ENCODE results near the gene CDC73. TPM values are rescaled to one million over a fixed set of nuclear protein-coding genes. Genes with fewer than 3 reads are reported as not detected.

CDC73 gene
- total RNA-seq, 1 experiment from 2014 or later, result 62.5 TPM

- no peak for DNase-seq
- H3K23ac ChIP-seq (ENCODE audit: insufficient read length, low read depth, low read length), result no peak overlapping the region
- peaks cover 10% of the 10 kb centered on the region for H3K23me2 ChIP-seq (ENCODE audit: insufficient read length, low read depth, low read length, poor library complexity, severe bottlenecking)
- Mint-ChIP-seq H3K27ac (peak overlapping the region; percentile 61 to 95 (median 86); a peak in 3 of 7 replicates), H3K36me3 (ENCODE audit: insufficient read depth in 1 of 3, low read depth in 3 of 3) (no peaks in the 10 kb centered on the region), H3K27me3 (ENCODE audit: low read depth) (peaks cover 13% of the 10 kb centered on the region), H3K4me3 (peak overlapping the region; percentile 81 to 92), H3K4me1 (peaks cover 12 to 13% of the 10 kb centered on the region in 2 experiments), H3K9me3 (no peaks in the 10 kb centered on the region)
- no peak overlapping the region for H4K91ac ChIP-seq (ENCODE audit: insufficient read length, low read depth, low read length)
- H3K27me3 ChIP-seq (ENCODE audit: insufficient read depth, low read length), result no peaks in the 10 kb centered on the region; the same call in 1 of the 2 replicates
- no peak overlapping the region for H3T11ph ChIP-seq (ENCODE audit: low read length)
- no peak overlapping the region for H2BK15ac ChIP-seq (ENCODE audit: low read depth, low read length)
- peak overlapping the region; percentile 50 for H3K9ac ChIP-seq (ENCODE audit: extremely low read depth, insufficient read length, low read length)
- no peak overlapping the region for H3K56ac ChIP-seq (ENCODE audit: insufficient read length, low read depth, low read length)
- no peaks in the 10 kb centered on the region for H3K79me1 ChIP-seq (ENCODE audit: insufficient read depth, low read depth, low read length, poor library complexity, severe bottlenecking)
- no peak overlapping the region for H2BK20ac ChIP-seq (ENCODE audit: low read depth, low read length, poor library complexity, severe bottlenecking)
- no peaks in the 10 kb centered on the region for H3K79me2 ChIP-seq (ENCODE audit: insufficient read depth, low read length)
- no CpG with 5 or more reads among the region's 4 CpGs for WGBS (ENCODE audit: extremely low coverage, insufficient read length, low lambda C conversion rate)
- H4K8ac ChIP-seq (replicated peaks; ENCODE audit: insufficient read length, low read depth, low read length), result no peak overlapping the region
- no peak for TF ChIP-seq CTCF (conservative IDR thresholded peaks at IDR 0.05)
- H2AK5ac ChIP-seq (ENCODE audit: insufficient read length, low read length), result no peak overlapping the region
- H3K27ac ChIP-seq (ENCODE audit: insufficient read length, low read depth, low read length), result no peak overlapping the region
- H4K20me1 ChIP-seq (ENCODE audit: control insufficient read depth, insufficient read depth, insufficient read length), result no peaks in the 10 kb centered on the region
- peak overlapping the region; percentile 36 for H2AFZ ChIP-seq (ENCODE audit: low read length)
- no peaks in the 10 kb centered on the region for H3K4me1 ChIP-seq (ENCODE audit: insufficient read depth, low read length)
- no peak overlapping the region for H2BK5ac ChIP-seq (ENCODE audit: insufficient read length, low read length)
- H3K18ac ChIP-seq (ENCODE audit: insufficient read length, low read depth, low read length), result no peak overlapping the region
- peak overlapping the region; percentile 69 for H3K4me2 ChIP-seq (ENCODE audit: insufficient read depth, insufficient read length, low read length)
- no peak overlapping the region for H4K5ac ChIP-seq (ENCODE audit: insufficient read length, low read depth, low read length)
- no peak overlapping the region for H2BK120ac ChIP-seq (ENCODE audit: low read depth, low read length, poor library complexity, severe bottlenecking)
- no peak overlapping the region for H3K4ac ChIP-seq (ENCODE audit: low read depth, low read length)
- no peak overlapping the region for H3K14ac ChIP-seq (ENCODE audit: insufficient read depth, low read length)
- H2BK12ac ChIP-seq (ENCODE audit: insufficient read length, low read depth, low read length), result no peak overlapping the region
- H3K9me3 ChIP-seq (ENCODE audit: control insufficient read depth, low read depth, low read length), result no peaks in the 10 kb centered on the region
Observed at GRCh38 chr1:193105821-193106177, 16.0 kb upstream of the CDC73 start.

Data from H9 (cell line).